Measurements from ENCODE around the gene ELP2.
"Not testable (repeated sequence)": the region's sequence is repeated elsewhere in the genome, so short reads cannot be mapped to it uniquely, and the experiment has no call there.

Gene ELP2

GRCh38 chr18:36129300-36130038 is at the start of gene ELP2, which contains the start of gene SLC39A6:
TSS of gene ELP2 (plus strand) at chr18:36129899. CDS start at chr18:36129934, 35 bp downstream.
TSS of gene SLC39A6 (minus strand) at chr18:36129340. CDS start at chr18:36127007, 2,333 bp downstream.
- peak; percentile 95 for DNase-seq (ENCODE audit: low read depth)

GRCh38 chr18:36081118-36081517 is 48.6 kb upstream of the ELP2 start:
- not testable (repeated sequence) for DNase-seq (ENCODE audit: low read depth)

DNA sequence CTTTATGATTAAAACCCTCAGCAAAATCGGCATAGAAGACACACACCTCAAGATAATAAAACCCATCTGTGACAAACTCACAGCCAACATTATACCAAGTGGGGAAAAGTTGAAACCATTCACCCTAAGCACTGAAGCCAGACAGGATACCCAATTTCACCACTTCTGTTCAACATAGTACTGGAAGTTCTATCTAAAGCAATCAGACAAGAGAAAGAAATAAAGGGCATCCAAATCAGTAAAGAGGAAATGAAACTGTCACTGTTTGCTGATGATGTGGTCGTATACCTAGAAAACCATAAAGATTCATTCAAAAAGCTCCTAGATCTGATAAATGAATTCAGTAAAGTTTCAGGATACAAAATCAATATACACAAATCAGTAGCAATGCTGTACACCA is 46.0 kb upstream of the ELP2 start:
- DNase-seq (ENCODE audit: low read depth) = no peak

DNA sequence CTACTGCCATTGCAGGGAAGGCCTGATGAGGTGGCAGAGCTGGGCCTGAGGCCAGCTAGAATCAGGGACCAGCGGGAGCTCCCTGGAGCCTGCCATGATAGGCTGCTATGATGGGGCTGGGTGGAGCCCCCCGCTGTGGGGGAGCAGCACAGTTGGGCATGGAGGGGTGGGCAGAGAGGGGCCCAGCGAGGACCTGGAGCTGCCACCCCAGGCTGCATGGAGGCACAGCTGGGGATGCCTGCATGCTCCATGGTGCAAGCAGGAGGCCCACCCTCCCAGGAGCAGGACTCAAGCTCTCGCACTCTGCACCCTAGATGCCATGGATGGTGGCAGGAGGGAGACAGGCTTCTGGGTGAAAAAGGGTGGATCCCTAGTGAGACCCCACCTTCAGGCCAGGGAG is 44.5 kb upstream of the ELP2 start:
- DNase-seq (ENCODE audit: low read depth) = no peak

DNA sequence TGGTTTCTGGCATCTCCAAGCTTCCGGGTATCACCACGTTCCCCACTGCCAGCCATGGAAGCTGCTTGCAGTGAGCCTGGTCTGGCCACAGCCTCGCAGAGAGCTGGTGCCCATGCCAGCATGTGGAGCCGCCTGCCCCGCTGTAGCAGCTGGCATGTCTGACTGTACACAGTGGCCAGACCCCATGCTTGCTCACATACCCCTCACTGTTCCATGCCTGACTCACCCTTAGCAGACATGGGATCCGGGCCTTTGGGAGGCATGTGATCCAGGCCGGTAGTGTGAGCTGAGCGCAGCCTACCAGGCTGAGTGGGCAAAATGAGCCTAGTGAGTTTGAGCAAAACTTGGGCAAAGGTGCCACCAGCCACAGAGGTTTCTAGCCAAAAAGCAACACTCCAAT is 43.5 kb upstream of the ELP2 start:
- DNase-seq (ENCODE audit: low read depth) = no peak

DNA sequence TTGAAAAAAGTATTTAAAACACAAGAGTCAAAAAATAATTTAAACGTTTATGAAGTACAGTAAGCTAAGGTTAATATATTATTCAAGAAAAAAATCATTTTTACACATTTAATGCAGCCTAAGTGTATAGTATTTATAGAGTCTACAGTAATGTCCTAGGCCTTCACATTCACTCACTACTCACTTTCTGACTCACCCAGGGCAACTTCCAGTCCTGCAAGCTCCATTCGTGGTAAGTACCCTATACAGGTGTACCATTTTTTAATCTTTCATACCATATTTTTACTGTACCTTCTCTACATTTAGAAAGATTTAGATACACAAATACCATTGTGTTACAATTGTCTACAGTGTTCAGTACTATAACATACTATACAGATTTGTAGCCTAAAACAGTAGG is 41.4 kb upstream of the ELP2 start:
- no peak for DNase-seq (ENCODE audit: low read depth)

DNA sequence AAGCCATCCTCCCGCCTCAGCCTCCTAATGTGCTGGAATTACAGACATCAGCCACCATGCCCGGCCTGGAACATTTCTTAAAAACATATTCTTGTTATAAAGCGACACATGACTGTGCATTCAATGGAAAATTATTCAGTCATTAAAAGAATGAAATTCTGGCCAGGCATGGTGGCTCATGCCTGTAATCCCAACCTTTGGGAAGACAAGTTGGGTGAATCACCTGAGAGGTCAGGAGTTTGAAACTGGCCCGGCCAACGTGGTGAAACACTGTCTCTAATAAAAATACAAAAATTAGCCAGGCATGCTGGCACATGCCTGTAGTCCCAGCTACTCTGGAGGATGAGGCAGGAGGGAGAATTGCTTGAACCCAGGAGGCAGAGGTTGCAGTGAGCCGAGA is 40.7 kb upstream of the ELP2 start:
- no peak for DNase-seq (ENCODE audit: low read depth)

GRCh38 chr18:36092116-36092515 is 37.6 kb upstream of the ELP2 start:
- DNase-seq (ENCODE audit: low read depth) = peak; percentile 68

- no peak for DNase-seq (ENCODE audit: low read depth)
Measured at GRCh38 chr18:36094431-36094830, 35.3 kb upstream of the ELP2 start.

GRCh38 chr18:36095936-36096519 is 33.7 kb upstream of the ELP2 start:
- DNase-seq (ENCODE audit: low read depth) = peak; percentile 75

DNA sequence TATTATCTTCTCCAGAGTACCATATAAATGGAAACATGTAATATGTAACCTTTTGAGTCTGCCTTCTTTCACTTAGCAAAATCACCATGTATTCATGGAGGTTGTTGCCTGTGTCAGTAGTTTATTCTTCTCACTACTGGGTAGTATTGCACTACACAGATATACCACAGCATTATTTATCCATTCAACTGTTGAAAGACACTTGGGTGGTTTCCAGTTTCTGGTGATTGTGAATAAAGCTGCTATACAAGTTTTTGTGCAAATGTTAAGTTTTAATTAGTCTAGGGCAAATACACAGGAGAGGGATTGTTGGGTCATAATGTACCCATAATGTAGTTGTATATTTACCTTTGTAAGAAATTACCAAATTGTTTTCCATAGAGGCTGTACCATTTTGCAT is 32.7 kb upstream of the ELP2 start:
- DNase-seq (ENCODE audit: low read depth) = no peak

DNA sequence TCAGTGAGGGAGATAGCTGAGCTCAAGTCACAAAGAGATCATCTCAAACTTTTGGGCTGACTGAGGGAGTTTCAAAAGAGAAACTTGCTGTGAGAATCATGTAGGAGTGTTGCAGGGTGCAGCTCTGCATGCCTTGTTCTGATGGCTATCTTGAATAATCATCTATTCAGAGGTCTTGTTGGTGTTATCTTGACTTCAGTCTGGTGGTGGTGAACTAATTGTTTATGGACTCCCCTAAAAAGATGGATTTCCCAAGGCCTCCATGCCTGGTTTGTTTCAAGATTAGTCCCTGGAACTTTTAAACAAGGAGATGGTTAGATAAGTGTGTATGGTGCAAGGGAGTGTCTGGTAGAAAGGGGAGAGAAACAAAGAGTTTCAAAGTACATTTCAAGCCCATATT is 30.4 kb upstream of the ELP2 start:
- DNase-seq (ENCODE audit: low read depth) = no peak

GRCh38 chr18:36101943-36102342 is 27.8 kb upstream of the ELP2 start:
- DNase-seq (ENCODE audit: low read depth) = no peak

DNA sequence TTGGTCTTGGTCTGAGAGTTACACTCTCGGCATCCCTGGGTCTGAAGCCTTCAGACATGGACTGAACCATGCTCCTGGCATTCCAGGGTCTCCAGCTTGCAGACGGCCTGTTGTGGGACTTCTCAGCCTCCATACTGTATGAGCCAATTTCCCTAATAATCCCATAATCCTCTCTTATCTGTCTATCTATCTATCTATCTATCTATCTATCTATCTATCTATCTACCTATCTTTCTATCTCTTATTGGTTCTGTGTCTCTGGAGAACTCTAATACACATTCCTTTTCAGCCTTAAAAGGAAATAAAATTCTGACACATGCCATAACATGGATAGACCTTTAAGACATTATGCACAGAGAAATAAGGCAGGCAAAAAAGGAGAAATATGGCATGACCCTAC is 24.9 kb upstream of the ELP2 start:
- no peak for DNase-seq (ENCODE audit: low read depth)

- no peak for DNase-seq (ENCODE audit: low read depth)
Measured at GRCh38 chr18:36107477-36107876, 22.2 kb upstream of the ELP2 start.

GRCh38 chr18:36108196-36108595 is 21.5 kb upstream of the ELP2 start:
- DNase-seq (ENCODE audit: low read depth) = no peak

DNA sequence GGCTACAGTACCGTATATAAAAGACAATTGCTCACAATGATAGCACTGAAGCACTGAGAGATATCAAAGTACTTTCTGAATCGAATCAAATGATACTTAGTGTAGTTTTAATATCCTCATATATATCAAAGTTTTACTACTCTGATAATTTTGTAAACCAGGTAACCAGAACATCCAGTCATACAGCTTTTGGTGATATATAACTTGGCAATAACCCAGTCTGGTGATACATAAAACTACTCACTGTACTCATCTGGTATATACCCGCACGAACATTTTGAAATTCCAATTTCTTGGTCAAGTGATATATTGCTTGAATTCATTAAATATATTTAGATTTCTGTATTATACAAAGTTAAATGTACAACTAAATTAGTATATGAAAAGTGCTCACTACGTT is 21.1 kb upstream of the ELP2 start:
- DNase-seq (ENCODE audit: low read depth) = no peak

DNA sequence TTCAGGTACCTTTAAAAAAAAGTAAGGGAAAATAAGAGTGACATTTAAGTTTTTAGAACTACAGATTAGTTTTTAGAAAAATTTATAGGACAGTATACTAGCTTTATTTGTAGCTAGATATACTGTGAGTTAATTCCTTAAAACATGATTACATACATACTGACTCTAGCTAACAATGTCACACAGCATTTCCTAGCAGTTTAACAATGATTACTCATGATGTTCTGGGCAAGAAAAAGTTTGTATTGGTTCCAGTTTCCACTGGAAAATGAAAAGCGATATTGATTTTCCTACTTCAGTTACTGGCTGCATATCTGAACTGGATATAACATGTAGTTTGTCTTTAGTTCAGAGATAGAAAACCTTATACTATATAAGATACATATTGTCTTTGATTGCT is 20.0 kb upstream of the ELP2 start:
- no peak for DNase-seq (ENCODE audit: low read depth)

- no peak for DNase-seq (ENCODE audit: low read depth)
Measured at GRCh38 chr18:36112302-36112701, 17.4 kb upstream of the ELP2 start.

- peak; percentile 16 for DNase-seq (ENCODE audit: low read depth)
Measured at GRCh38 chr18:36114251-36114650, 15.4 kb upstream of the ELP2 start.

GRCh38 chr18:36114738-36115137 is 15.0 kb upstream of the ELP2 start:
- no peak for DNase-seq (ENCODE audit: low read depth)

- DNase-seq (ENCODE audit: low read depth) = not testable (repeated sequence)
Measured at GRCh38 chr18:36116771-36117170, 12.9 kb upstream of the ELP2 start.

- DNase-seq (ENCODE audit: low read depth) = no peak
Measured at GRCh38 chr18:36120297-36120696, 9.4 kb upstream of the ELP2 start.

GRCh38 chr18:36124841-36125240 is 4.9 kb upstream of the ELP2 start:
- no peak for DNase-seq (ENCODE audit: low read depth)

Measured in EH (cell line).